Measurements from ENCODE around the gene PLN. TPM values are rescaled to one million over a fixed set of nuclear protein-coding genes. Genes with fewer than 3 reads are reported as not detected.

The PLN gene
- total RNA-seq, 2 donors from 2014 or later, result 560 to 1,831 TPM

DNA sequence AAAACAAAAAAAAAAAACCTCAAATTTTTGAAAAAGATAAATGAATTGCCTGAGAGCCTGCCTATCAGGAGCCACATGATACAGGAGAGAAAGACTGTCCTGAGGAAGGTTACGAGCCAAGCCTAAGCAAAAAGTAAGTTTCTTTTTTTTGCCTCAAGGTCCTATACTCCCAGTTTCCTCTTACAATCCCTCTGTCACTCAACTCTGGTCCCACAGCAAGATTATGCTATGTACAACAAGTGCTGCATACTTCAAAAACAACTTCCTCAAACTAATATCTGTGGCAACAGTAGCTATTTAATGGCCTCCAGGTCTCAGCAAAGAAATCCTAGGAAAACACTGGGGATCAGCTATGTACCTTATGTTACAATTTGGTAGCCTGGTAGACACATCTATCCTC, 46.8 kb downstream of the PLN start:
- Histone ChIP-seq H3K36me3 (no peaks in the 10 kb centered on the region), H3K27ac (no peak overlapping the region), H3K27me3 (no peaks in the 10 kb centered on the region), H3K4me3 (no peak overlapping the region), H3K4me1 (peaks cover 0 to 6% of the 10 kb centered on the region in 2 donors), H3K9me3 (no peaks in the 10 kb centered on the region)
- TF ChIP-seq, protein P1, sequence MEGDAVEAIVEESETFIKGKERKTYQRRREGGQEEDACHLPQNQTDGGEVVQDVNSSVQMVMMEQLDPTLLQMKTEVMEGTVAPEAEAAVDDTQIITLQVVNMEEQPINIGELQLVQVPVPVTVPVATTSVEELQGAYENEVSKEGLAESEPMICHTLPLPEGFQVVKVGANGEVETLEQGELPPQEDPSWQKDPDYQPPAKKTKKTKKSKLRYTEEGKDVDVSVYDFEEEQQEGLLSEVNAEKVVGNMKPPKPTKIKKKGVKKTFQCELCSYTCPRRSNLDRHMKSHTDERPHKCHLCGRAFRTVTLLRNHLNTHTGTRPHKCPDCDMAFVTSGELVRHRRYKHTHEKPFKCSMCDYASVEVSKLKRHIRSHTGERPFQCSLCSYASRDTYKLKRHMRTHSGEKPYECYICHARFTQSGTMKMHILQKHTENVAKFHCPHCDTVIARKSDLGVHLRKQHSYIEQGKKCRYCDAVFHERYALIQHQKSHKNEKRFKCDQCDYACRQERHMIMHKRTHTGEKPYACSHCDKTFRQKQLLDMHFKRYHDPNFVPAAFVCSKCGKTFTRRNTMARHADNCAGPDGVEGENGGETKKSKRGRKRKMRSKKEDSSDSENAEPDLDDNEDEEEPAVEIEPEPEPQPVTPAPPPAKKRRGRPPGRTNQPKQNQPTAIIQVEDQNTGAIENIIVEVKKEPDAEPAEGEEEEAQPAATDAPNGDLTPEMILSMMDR (IDR thresholded peaks at IDR 0.05), result no peak
- no peak for DNase-seq (ENCODE audit: low spot score)

DNA sequence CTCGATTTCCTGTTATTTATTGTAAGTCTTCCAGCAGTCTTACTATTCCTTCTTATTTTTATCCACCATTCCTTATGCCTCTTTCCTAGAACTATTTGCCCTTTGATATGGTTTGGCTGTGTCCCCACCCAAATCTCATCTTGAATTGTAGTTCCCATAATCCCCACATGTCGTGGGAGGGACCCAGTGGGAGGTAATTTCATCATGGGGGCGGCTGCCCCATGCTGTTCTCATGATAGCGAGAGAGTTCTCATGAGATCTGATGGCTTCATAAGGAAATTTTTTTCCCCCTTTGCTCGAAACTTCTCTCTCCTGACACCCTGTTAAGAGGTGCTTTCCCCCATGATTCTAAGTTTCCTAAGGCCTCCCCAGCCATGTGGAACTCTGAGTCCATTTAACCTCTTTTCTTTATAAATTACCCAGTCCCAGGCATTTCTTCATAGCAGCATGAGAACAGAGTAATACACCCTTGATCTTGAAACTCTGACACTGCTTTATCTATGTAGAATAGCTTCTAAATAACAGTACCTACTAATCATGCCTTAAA, 48.8 kb downstream of the PLN start:
- Histone ChIP-seq H3K27me3 (no peaks in the 10 kb centered on the region), H3K4me3 (no peak overlapping the region), H3K4me1 (no peaks in the 10 kb centered on the region), H3K9me3 (no peaks in the 10 kb centered on the region), H3K36me3 (no peaks in the 10 kb centered on the region), H3K27ac (no peak overlapping the region)
- TF ChIP-seq, protein P1 (IDR thresholded peaks at IDR 0.05), result no peak
- no peak for DNase-seq (ENCODE audit: low spot score)

DNA sequence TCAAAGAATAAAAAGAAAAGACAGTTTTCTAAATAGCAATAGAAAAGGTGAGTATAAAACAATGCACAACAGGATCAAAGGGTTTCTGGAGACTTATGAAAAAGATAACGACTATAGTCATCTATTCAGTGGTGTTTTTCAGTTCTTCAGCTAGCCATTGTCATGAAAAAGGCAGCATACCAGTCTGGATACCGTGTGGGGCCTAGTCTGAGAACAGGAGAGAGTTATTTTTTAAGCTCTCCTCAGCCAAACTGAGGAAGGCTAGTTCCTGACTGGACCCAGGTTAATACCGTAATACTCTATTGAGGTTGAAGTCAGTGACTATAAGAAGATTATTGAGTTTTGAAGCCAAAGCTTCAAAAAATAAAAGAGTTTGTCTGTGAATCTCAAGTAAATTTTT, 49.5 kb downstream of the PLN start:
- Histone ChIP-seq H3K36me3 (no peaks in the 10 kb centered on the region), H3K4me3 (no peak overlapping the region), H3K9me3 (no peaks in the 10 kb centered on the region), H3K27me3 (no peaks in the 10 kb centered on the region), H3K4me1 (no peaks in the 10 kb centered on the region), H3K27ac (no peak overlapping the region)
- DNase-seq (ENCODE audit: low spot score), result no peak
- TF ChIP-seq, protein P1 (IDR thresholded peaks at IDR 0.05), result no peak

DNA sequence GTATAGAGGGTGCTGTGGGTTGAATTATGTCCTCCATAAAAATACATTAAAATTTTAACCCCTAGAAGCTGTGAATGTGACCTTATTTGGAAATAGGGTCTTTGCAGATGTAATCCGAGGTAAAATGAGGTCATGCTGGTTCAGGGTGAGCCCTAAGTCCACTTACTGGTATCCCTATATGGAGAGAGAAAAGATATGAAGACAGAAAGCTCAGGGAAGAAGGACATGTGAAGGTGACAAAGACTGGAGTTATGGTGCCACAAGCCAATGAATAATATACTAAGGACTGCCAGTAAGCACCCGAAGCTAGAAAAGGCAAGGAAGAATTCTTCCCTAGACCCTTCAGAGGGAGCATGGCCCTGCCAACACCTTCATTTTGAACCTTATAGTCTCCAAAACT, 50.2 kb downstream of the PLN start:
- DNase-seq (ENCODE audit: low spot score), result no peak
- Histone ChIP-seq H3K27ac (no peak overlapping the region), H3K9me3 (no peaks in the 10 kb centered on the region), H3K36me3 (no peaks in the 10 kb centered on the region), H3K4me3 (no peak overlapping the region), H3K27me3 (no peaks in the 10 kb centered on the region), H3K4me1 (no peaks in the 10 kb centered on the region)
- TF ChIP-seq, protein P1 (IDR thresholded peaks at IDR 0.05), result no peak

DNA sequence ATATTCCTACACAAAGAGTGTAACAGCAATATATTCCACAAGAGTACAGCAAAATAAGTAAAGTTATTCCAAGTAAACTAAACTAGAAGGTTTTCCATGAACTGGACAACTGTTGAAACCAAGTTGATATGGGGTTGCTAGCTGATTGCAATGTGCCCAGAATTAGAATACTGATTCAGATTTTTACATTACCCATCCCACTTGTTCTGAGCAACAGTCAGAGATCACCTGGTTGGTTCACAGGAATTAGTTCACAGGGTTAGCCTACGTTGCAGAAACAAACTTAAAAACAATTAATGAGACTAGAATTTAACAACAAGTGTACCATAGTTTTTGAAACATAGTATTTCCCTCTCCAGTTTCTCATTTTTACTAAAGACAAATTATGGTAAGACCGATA, 54.2 kb downstream of the PLN start:
- H3K36me3 ChIP-seq, result no peaks in the 10 kb centered on the region
- DNase-seq (ENCODE audit: low spot score), result no peak
- H3K4me3 ChIP-seq, result no peak overlapping the region
- H3K27me3 ChIP-seq, result no peaks in the 10 kb centered on the region
- H3K27ac ChIP-seq, result no peak overlapping the region
- TF ChIP-seq, protein P1 (IDR thresholded peaks at IDR 0.05), result no peak
- H3K4me1 ChIP-seq, result no peaks in the 10 kb centered on the region
- H3K9me3 ChIP-seq, result no peaks in the 10 kb centered on the region

DNA sequence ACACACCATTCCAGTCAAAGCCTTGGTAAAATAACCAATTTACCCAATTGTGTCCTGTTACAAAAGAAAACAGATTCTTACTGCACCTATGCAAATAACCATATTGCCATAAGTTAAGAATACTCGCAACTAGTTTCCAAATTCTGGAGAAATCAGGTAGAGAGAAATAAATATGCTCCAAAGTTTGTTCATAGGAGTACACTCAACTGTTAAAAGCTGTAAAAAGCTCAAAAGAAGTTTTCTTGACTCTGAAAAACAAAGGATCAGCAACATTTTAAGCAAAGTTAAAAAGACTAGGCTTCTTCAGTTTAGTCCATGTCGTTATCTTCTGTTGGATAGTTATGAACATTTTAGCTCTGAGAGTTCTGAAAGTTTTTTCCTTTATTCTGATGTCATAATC, 55.3 kb downstream of the PLN start:
- H3K27me3 ChIP-seq, result no peaks in the 10 kb centered on the region
- TF ChIP-seq, protein P1 (IDR thresholded peaks at IDR 0.05), result no peak
- no peaks in the 10 kb centered on the region for H3K9me3 ChIP-seq
- H3K4me3 ChIP-seq, result no peak overlapping the region
- no peaks in the 10 kb centered on the region for H3K36me3 ChIP-seq
- no peak overlapping the region for H3K27ac ChIP-seq
- no peak for DNase-seq (ENCODE audit: low spot score)
- no peaks in the 10 kb centered on the region for H3K4me1 ChIP-seq
